ENCODE results near the gene EDIL3.
"Not testable (repeated sequence)": the region's sequence is repeated elsewhere in the genome, so short reads cannot be mapped to it uniquely, and the experiment has no call there.

The EDIL3 gene

DNA sequence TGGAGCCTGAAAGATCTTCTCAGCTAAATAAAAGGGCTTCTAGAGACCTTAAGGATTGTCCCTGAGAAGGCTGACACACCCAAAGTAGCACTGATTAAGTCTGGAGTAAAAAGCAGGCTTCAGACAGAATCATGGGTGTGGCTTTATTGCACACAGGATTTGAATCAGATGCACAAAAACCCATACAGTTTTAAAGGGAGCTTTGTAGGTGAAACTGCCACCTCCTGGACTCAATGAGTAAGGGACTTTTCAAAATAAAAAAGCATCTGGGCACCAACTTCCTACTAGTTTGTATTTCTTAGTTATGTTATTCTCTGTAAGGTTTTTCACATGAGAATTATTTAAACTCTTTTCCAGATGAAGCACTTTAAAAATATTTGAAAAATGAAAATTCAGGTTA is 129.4 kb downstream of the EDIL3 start:
- peak; percentile 19 for DNase-seq

DNA sequence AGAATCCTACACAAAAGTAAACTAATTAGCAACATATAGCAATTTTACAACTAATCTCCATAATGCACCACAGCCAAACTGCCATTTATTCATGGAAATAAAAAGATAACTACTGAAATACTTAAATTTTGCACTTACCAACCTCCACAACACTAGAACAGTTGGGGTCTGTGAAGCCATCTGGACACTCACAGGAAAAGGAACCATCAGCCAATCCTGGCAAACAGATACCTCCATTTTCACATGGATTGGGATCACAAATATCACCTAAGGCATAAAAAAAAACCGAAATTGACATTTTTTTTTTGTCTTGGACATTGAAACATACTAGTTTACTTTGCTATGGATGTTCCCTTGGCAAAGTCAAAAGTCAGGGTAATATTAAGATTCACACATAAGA is 130.7 kb downstream of the EDIL3 start:
- DNase-seq: no peak

DNA sequence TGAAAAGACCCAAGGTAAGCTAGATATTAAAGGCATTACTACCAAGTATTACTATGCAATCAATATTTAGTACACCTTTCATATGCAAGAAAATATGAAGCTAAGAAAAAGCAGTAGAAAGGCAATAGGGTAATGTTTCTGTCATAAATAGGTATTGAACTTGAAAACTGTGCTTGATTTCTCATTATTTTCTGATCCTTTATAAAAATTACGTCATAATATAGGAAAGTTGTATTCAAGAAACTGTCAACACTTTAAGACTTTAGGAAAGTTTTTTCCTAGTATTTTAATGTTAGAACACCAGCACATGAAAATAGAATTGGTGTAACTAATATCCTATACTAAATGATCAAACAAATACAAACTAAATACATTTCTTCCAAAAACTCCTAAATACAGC is 133.2 kb downstream of the EDIL3 start:
- no peak for DNase-seq

DNA sequence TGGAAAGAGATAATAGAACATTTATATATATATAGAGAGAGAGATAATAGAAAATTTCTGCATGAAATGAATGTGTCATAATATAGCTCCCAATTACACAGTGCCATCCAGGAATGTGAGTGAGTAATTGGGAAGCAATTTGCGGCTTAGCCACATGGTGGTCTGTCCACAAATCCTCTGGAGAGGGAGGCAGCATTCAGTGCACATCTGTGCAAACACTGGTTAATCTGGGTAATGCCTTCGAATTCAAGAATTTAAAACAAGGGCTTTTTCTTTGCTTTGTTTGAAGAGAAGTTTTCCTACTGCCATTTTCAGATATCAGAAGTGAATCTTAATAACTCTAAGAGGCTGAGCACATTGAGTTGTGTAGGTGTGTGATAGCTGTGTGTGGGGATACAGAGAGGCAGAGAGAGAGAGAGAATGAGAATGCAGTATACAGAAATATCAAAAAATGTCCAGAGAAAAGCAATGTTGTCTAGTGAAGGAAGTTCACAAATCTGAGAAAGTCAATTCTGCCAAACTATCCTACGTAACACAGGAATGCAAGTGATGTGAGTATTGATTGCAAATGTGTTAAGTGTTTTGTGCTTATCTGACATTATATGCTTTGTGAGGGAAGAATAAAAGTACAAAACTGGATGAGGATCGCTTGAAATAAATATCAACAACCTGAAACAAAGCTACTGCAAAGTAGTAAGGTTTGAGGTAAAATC is 134.6 kb downstream of the EDIL3 start:
- no peak for DNase-seq

DNA sequence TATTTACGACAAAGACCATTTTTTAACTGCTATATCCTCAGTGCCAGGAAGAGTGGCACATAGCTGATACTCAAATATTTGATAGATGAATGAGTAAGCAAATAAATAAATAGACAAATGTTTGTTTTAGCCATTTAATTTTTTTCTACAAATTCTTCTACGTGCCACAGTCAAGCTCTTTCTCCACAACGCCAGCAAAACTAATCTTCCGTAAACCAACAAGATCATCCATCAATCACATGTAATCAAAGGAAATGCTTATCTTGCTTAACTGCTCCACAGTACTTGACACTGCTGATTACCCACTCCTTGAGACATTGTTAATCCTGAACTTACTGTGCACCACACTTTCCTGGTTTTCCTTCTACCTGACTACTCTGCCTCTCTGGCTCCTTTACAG is 136.7 kb downstream of the EDIL3 start:
- no peak for DNase-seq

GRCh38 chr5:84242286-84242685 is 142.4 kb downstream of the EDIL3 start:
- DNase-seq: no peak

- no peak for DNase-seq
Observed at GRCh38 chr5:84239494-84239893, 145.2 kb downstream of the EDIL3 start.

DNA sequence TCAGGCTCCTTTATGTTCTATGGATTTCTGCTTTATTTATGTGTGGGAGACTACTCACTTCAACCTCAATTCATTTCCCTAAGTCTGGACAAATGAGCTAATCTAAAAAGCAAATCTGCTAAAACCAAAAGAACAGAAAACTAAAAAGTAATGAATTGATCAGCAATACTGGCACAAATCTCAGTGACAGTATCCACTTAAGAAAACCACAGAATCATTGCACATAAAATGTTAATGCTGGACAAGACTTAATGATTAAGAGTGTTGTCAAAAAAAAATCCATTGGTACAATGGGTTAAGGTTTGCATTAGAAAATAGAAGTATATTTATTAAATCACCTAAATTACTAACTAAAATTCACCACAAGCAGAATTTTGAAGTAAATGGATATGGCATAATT is 147.6 kb downstream of the EDIL3 start:
- DNase-seq: no peak

- no peak for DNase-seq
Observed at GRCh38 chr5:84231433-84231832, 153.2 kb downstream of the EDIL3 start.

- no peak for DNase-seq
Observed at GRCh38 chr5:84229045-84229444, 155.6 kb downstream of the EDIL3 start.

DNA sequence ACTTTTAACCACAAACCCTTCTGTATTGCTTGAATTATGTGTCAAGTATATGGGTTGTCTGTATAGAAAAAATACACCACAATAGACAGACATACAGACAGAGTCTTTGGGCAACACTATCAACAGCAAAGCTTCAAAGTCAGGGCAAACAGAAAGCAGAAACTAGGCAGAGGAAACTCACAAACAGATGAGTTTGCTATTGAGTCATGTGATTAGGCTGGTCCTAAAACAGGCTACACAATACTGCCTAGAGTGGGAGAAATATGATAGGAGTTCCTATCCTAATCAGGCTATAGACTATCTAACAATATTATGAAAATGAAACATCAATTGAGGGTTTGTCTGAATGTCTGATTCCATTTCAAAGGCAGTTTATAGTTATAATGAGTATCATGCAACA is 156.4 kb downstream of the EDIL3 start:
- DNase-seq: no peak

GRCh38 chr5:84227236-84227635 is 157.4 kb downstream of the EDIL3 start:
- DNase-seq: no peak

- DNase-seq: no peak
Observed at GRCh38 chr5:84218546-84218945, 166.1 kb downstream of the EDIL3 start.

- DNase-seq: no peak
Observed at GRCh38 chr5:84215521-84215920, 169.2 kb downstream of the EDIL3 start.

DNA sequence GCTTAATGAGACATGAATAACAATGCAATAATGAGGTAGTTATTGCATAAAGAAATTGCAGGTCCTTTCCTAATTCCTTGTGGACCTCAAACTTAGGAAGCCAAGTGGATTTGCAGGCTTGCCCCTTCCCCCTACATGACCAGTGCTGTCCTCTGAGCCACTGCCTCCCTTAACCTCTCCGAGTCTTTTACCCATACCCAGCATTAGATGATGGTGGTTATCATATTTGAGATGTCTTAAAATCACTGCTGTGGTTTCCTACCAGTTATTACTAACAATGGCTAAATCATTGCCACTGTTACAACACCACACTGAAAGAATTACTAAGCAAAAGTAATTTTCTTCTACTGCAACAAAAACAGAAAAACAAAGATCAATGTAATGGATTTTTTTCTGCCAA is 170.8 kb downstream of the EDIL3 start:
- no peak for DNase-seq

- DNase-seq: no peak
Observed at GRCh38 chr5:84213212-84213611, 171.5 kb downstream of the EDIL3 start.

GRCh38 chr5:84204772-84205171 is 179.9 kb downstream of the EDIL3 start:
- DNase-seq: no peak

DNA sequence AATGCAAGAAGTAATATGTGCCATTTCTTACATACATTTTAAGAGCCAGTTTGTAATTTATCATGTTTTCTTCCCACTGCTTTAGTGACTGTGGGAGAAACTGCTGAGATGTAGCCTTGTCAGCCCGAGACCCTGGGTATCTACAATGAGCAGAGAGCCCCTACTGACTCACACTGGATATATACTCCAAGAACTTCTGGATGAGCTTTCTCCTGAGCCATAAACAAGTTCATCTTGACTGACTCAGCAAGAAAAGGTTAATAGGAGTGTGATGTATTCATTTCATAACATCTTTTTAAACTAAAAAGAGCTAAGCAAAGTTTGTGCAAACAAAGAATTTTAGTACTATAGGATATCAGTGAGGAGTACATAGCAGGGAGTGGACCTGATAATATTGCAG is 182.5 kb downstream of the EDIL3 start:
- no peak for DNase-seq

DNA sequence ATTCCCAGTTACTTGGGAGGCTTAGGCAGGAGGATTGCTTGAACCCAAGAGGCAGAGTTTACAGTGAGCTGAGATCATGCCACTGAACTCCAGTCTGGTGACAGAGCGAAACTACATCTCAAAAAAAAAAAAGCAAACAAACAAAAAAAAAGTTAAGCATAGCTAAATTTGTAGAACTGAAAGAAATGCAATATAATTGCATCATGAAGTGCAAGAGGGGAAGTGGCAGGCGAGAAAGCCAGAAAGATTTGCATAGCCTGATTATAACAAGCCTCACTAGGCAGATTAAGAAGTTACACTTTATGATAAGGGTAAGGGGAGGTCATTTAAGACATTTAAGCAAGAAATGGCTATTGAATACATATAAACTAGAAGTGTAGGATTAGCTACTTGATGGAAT is 187.1 kb downstream of the EDIL3 start:
- no peak for DNase-seq

GRCh38 chr5:84191281-84191680 is 193.4 kb downstream of the EDIL3 start:
- no peak for DNase-seq

DNA sequence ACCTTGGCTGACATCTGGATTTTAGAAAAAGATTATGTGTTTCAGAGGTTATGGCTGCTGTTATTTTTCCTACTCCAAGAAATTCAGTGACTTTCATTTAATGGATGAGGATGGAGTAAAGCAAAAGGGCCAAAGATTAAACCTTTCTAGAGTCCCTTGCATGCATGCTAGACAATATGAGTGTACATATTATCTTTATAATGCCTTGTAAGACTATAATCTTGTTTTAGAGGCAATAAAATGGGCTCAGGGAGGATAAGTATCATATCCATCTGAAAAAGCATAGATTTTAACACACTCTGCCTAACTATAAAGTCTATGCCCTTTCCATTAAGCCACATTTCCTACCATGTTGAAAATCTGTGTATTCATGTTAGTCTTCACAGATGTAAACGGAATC is 199.8 kb downstream of the EDIL3 start:
- DNase-seq: no peak

DNA sequence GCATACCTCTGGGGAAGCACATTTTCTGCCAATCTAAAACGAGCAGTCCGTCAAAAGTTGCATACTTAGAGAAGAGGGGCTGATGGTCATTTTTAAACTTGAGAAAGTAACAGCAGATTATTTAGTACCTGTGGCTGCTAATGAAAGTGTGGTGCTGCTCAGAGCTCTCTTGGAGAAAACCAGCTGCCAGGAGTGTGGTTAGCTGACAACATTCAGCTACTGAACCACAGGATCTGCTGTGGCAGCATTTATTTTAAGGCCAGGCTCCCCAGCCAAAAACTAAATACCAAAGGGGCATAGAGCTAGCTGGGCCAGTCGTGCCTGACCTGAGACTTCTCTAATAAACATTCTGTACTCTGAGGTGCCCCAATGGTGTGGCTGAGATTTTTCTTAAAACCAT is 203.6 kb downstream of the EDIL3 start:
- no peak for DNase-seq

DNA sequence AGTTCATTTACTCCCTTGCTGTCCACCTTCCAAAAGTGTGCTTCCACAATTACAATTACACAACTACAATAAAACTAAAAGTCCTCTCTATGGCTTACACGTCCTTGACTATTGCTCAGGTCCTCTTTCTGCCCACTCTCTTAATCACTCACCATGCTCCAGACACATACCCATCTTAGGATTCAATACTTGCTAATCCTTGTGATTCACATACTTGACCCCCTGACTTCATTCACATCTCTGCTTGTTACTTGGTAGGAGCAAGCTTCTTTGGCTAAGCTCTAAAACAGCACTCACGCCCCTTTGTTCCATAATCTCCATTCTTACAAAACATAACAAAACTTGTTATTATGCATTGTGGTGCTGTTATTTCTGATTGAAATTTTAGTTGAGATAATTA is 215.8 kb downstream of the EDIL3 start:
- no peak for DNase-seq

DNA sequence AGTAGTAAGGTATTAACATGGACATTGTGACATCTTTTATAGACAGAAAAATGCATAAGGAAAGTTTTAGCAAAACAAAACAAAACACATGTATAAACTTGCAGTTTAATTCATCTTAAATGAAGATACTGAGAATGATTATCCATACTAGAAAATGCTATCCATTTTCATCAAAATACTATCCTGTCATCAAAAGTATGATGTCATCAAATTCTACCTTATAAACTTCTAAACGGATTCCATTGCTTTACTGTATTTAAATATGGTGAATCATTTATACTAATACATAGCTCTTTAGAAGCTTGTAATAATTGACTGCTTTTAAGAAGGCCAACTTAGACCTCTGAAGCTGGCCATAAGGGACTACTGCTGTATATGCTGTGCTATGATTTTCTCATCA is 221.0 kb downstream of the EDIL3 start:
- no peak for DNase-seq

DNA sequence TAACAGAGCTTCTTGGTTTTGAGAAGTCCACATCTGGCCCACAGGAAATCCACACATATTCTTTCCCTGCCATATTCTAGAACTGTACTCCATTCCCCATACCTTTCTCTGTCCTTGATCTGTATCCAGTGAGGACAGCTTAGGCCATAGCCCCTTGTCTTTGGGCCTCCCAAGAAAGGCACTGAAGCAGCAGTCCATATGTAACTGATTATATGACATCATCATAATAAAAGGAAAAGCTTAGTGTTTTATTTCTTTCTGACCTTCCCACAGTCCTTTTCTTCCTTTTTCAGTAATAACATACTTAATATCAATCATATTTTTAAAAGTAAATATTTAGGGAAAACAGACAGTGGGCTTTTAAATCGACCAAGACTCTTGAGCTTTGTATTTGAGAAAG is 222.0 kb downstream of the EDIL3 start:
- no peak for DNase-seq

GRCh38 chr5:84160650-84161049 is 224.0 kb downstream of the EDIL3 start:
- DNase-seq: not testable (repeated sequence)

Measured in KG1 (cell line).